Endothelial cell of umbilical vein (primary cell): ENCODE measurements around the gene CARD19. TPM values are rescaled to one million over a fixed set of nuclear protein-coding genes. Genes with fewer than 3 reads are reported as not detected.

ENCODE experiments used
- BruUV-seq: library from RNA; stranded (reverse); fragments of 400-500 nt; replicated peaks from 2 replicates; lab custom pipeline; 2021; lab: Mats Ljungman, UMichigan
- CTCF ChIA-PET: fragments of 300-600, 350-600 bp; sonication (Branson Sonifier 250); formaldehyde crosslinking; loops from one replicate; lab custom pipeline; 2021; ENCODE audit warnings: antibody characterized with exemption, inconsistent platforms; lab: Charles Lee
- POLR2A ChIA-PET: fragments of 300-600, 350-600 bp; sonication (Branson Sonifier 250); formaldehyde crosslinking; loops from one replicate; lab custom pipeline; 2021; ENCODE audit warnings: antibody characterized with exemption, inconsistent platforms; lab: Charles Lee
- DNase-seq: peaks from one replicate; pipeline ENCODE4 v3.0.0-alpha.2; 2011; ENCODE audit warnings: low read depth, low spot score
- FAIRE-seq: peaks from 2 replicates; lab custom pipeline; 2011; peaks lifted over from hg19 to GRCh38; lab: Jason Lieb, UNC
- H2AFZ ChIP-seq: 2 replicates; pipeline ENCODE4 v1.6.0; 2012; ENCODE audit warnings: low read depth, low read length, control low read depth, inconsistent platforms
- H3K27ac ChIP-seq: 2 replicates; pipeline ENCODE4 v1.5.1; 2011; ENCODE audit warnings: low read depth, mild to moderate bottlenecking, control low read depth, low read length, moderate library complexity; ENCODE audit not compliant: insufficient read depth
- H3K27me3 ChIP-seq, 2 experiments: 2 replicates each; pipeline versions ENCODE4 v1.6.0 to v1.6.1; 2011; ENCODE audit warnings: low read length in 2 of 2, mixed read lengths in 1 of 2; ENCODE audit not compliant: control insufficient read depth in 2 of 2, insufficient read depth in 2 of 2
- H3K36me3 ChIP-seq, 2 experiments: 2 replicates in 1 of 2; 3 replicates in 1 of 2; pipeline ENCODE4 v1.5.1; 2011; ENCODE audit warnings: low read length in 2 of 2, mild to moderate bottlenecking in 1 of 2, moderate library complexity in 1 of 2; ENCODE audit not compliant: control insufficient read depth in 2 of 2, insufficient read depth in 2 of 2; ENCODE audit errors: extremely low read depth in 1 of 2
- H3K4me1 ChIP-seq: 3 replicates; pipeline ENCODE4 v1.5.1; 2011; ENCODE audit warnings: mild to moderate bottlenecking, low read length; ENCODE audit not compliant: control insufficient read depth, insufficient read depth; ENCODE audit errors: extremely low read depth
- H3K4me2 ChIP-seq: 2 replicates; pipeline ENCODE4 v1.6.1; 2011; ENCODE audit warnings: low read length, control low read depth, mixed read lengths; ENCODE audit not compliant: insufficient read depth
- H3K4me3 ChIP-seq, 3 experiments: fragments of 200-600 bp in 1 of 3; sonication (generic), shearing (Covaris generic) in 1 of 3; replicated peaks in 1 of 3; 2 replicates each; pipeline ENCODE4 v1.5.1; 2011 to 2016; ENCODE audit warnings: control low read depth in 3 of 3, low read length in 3 of 3, mild to moderate bottlenecking in 2 of 3, inconsistent platforms in 1 of 3, low read depth in 1 of 3, moderate library complexity in 1 of 3; ENCODE audit not compliant: insufficient read depth in 1 of 3
- H3K79me2 ChIP-seq: 2 replicates; pipeline ENCODE4 v1.6.0; 2012; ENCODE audit warnings: low read length, inconsistent platforms; ENCODE audit not compliant: control insufficient read depth, insufficient read depth
- H3K9ac ChIP-seq: replicated peaks from 2 replicates; pipeline ENCODE3; 2011; ENCODE audit warnings: low read length, control low read depth; ENCODE audit not compliant: insufficient read depth; ENCODE audit errors: extremely low read depth
- H3K9me1 ChIP-seq: replicated peaks from 3 replicates; pipeline ENCODE4 v1.6.0; 2011; ENCODE audit warnings: mild to moderate bottlenecking, low read length; ENCODE audit not compliant: control insufficient read depth, insufficient read depth; ENCODE audit errors: extremely low read depth
- H3K9me3 ChIP-seq: replicated peaks from 2 replicates; pipeline ENCODE4 v1.5.1; 2012; ENCODE audit warnings: low read length, inconsistent platforms; ENCODE audit not compliant: control insufficient read depth, insufficient read depth
- H4K20me1 ChIP-seq: replicated peaks from 2 replicates; pipeline ENCODE3; 2011; ENCODE audit warnings: mild to moderate bottlenecking, low read length; ENCODE audit not compliant: control insufficient read depth, insufficient read depth; ENCODE audit errors: extremely low read depth
- CTCF ChIP-seq, 2 donors: IDR thresholded peaks; 1 replicate in 1 of 2; 2 replicates in 1 of 2; pipeline ENCODE4 v1.5.1; 2011; ENCODE audit warnings: low read length in 2 of 2, mild to moderate bottlenecking in 2 of 2, moderate library complexity in 2 of 2, control low read depth in 1 of 2, inconsistent platforms in 1 of 2, low read depth in 1 of 2; ENCODE audit not compliant: insufficient read depth in 1 of 2; ENCODE audit errors: extremely low read depth in 1 of 2
- EZH2 ChIP-seq: IDR thresholded peaks from 2 replicates; pipeline ENCODE4 v1.6.1; 2012; ENCODE audit warnings: borderline replicate concordance, low read depth, mild to moderate bottlenecking, moderate library complexity, low read length, inconsistent platforms; ENCODE audit not compliant: severe bottlenecking
- FOS ChIP-seq: IDR thresholded peaks from 2 replicates; pipeline ENCODE4 v1.6.1; 2011; ENCODE audit warnings: mild to moderate bottlenecking, low read length, moderate library complexity, borderline replicate concordance; ENCODE audit not compliant: insufficient read depth
- GATA2 ChIP-seq: IDR thresholded peaks from 2 replicates; pipeline ENCODE4 v1.7.0; 2011; ENCODE audit warnings: low read depth, mild to moderate bottlenecking, moderate library complexity, mixed read lengths, low read length; ENCODE audit not compliant: insufficient read length, insufficient read depth
- JUN ChIP-seq: IDR thresholded peaks from 2 replicates; pipeline ENCODE4 v1.6.1; 2011; ENCODE audit warnings: borderline replicate concordance, low read depth; ENCODE audit not compliant: insufficient read length, insufficient read depth
- MYC ChIP-seq: IDR thresholded peaks from one replicate; pipeline ENCODE4 v1.6.1; 2011; ENCODE audit warnings: mild to moderate bottlenecking, low read depth, low read length
- POLR2A ChIP-seq: IDR thresholded peaks from 2 replicates; pipeline ENCODE4 v1.6.1; 2012; ENCODE audit warnings: low read depth, mild to moderate bottlenecking, control low read depth, low read length
- POLR2AphosphoS5 ChIP-seq: IDR thresholded peaks from 2 replicates; pipeline ENCODE4 v1.6.1; 2012; ENCODE audit warnings: low read depth, mild to moderate bottlenecking, control low read depth, low read length, moderate library complexity; ENCODE audit not compliant: insufficient read depth
- dilution Hi-C: fragments of 300-500 bp; cut with MboI; formaldehyde crosslinking; loops from one replicate; pipeline ENCODE4 v1.15.0; 2019; ENCODE audit warnings: low sequenced_read_pairs; ENCODE audit not compliant: extremely low pct_ligation_motif_present
- intact Hi-C: fragments of 100-400 bp; cut with micrococcal nuclease; formaldehyde crosslinking; loops from one replicate; pipeline ENCODE4 v1.10.0; 2022
- polyA plus RNA-seq, 4 experiments: library from polyadenylated mRNA; depleted of rRNA in 3 of 4; stranded (reverse) in 3 of 4; unstranded in 1 of 4; fragments of >200 nt; gene quantifications; 2 replicates each; pipeline versions ENCODE4 v1.2.1 to v1.2.3, GENCODE V29; 2011 to 2012; ENCODE audit warnings: missing spikeins in 1 of 4
- total RNA-seq: library from RNA; stranded (reverse); gene quantifications from 2 replicates; pipeline ENCODE4 v1.2.3, GENCODE V29; 2021

CARD19 gene
- total and polyA plus RNA-seq, 2 donors (not counting 3 experiments of a cell fraction or from before 2014, with no cell fraction given) = 45.7 to 148 TPM

GRCh38 chr9:93123561-93124283 lies 27.7 kb downstream of the CARD19 start:
- no peaks in the 10 kb centered on the region for H3K27me3 ChIP-seq
- intact Hi-C loops = no loop called here
- H3K9me3 ChIP-seq = no peaks in the 10 kb centered on the region
- POLR2A ChIA-PET = no interaction called here
- no peak overlapping the region for H2AFZ ChIP-seq
- no peaks in the 10 kb centered on the region for H3K9me1 ChIP-seq
- no peak overlapping the region for H3K4me3 ChIP-seq
- BruUV-seq = no TSS peak
- DNase-seq (no peak), FAIRE-seq (no peak)
- peaks cover 5% of the 10 kb centered on the region for H3K79me2 ChIP-seq
- peaks cover 30% of the 10 kb centered on the region for H3K4me1 ChIP-seq
- TF ChIP-seq GATA2 = no peak
- no peak for TF ChIP-seq FOS
- dilution Hi-C loops = no loop called here
- CTCF ChIA-PET = interaction anchor here (1.0 to 1.7 kb wide), 3 partner anchors 10 to 15 kb away, joined by 3 to 4 read pairs (median 4); partner anchors contain the start of gene NINJ1
- peaks cover 0 to 15% of the 10 kb centered on the region in 2 experiments for H3K36me3 ChIP-seq
- no peaks in the 10 kb centered on the region for H4K20me1 ChIP-seq
- no peak overlapping the region for H3K27ac ChIP-seq
- H3K9ac ChIP-seq = no peak overlapping the region
- no peak overlapping the region for H3K4me2 ChIP-seq

DNA sequence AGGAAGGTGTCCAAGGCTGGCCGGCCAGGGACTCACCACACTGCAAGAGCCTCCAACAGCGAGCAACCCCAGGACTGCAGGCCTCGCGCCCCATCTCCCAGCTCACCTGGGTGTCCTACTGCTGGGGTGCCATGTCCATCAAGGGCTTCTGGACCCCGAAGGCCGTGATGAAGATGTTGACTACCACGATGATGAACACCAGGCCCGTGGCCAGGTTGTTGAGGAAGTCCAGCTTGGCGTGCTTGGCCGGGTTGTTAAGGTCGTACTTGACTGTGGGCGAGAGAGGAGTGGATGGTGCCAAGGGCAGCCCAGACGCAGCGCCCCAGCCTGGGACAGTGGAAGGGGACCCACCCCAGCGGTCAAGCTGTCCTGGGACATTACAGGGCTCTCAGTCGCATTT lies 28.8 kb downstream of the CARD19 start:
- Histone ChIP-seq H3K27ac (no peak overlapping the region), H3K9me3 (no peaks in the 10 kb centered on the region), H3K4me1 (peaks cover 36% of the 10 kb centered on the region), H3K4me2 (no peak overlapping the region), H3K9me1 (no peaks in the 10 kb centered on the region), H3K79me2 (peaks cover 5% of the 10 kb centered on the region), H3K9ac (no peak overlapping the region), H3K36me3 (peaks cover 0 to 15% of the 10 kb centered on the region in 2 experiments), H4K20me1 (no peaks in the 10 kb centered on the region), H2AFZ (no peak overlapping the region), H3K27me3 (no peaks in the 10 kb centered on the region), H3K4me3 (no peak overlapping the region)
- BruUV-seq = no TSS peak
- no peak for DNase-seq
- TF ChIP-seq EZH2 (no peak), POLR2AphosphoS5 (no peak), POLR2A (no peak), CTCF (IDR thresholded peaks at IDR 0.05; ENCODE audit: extremely low read depth in 1 of 2, insufficient read depth in 1 of 2, low read depth in 1 of 2, low read length in 2 of 2) (no peak), MYC (no peak), GATA2 (no peak), FOS (no peak), JUN (no peak)
- intact Hi-C loops (no loop called here), dilution Hi-C loops (no loop called here)
- POLR2A ChIA-PET = no interaction called here
- CTCF ChIA-PET = interaction anchor here (1.7 kb wide), 1 partner anchor 16 kb away, joined by 4 read pairs; no protein-coding TSS in a partner anchor
- no peak for FAIRE-seq
